22Rv1 (cell line): Measurements from ENCODE around the gene CAPN10.
"Not testable (repeated sequence)": the region's sequence is repeated elsewhere in the genome, so short reads cannot be mapped to it uniquely, and the experiment has no call there.

Experiments used
- CTCF ChIP-seq: fragments of 450-650 bp; IDR thresholded peaks from 2 replicates; pipeline ENCODE4 v1.5.1; 2017; ENCODE audit warnings: mild to moderate bottlenecking
- ZFX ChIP-seq: fragments of 450-650 bp; IDR thresholded peaks from 2 replicates; pipeline ENCODE4 v1.6.1; 2017; ENCODE audit warnings: antibody characterized with exemption, borderline replicate concordance

GRCh38 chr2:240616860-240617666 lies 30.5 kb downstream of the CAPN10 start:
- not testable (repeated sequence) for TF ChIP-seq CTCF, ZFX
